22Rv1 (cell line): Measurements from ENCODE around the gene PRDM15.

Source experiments
- H3K27ac ChIP-seq: fragments of 450-650 bp; 2 replicates; pipeline ENCODE4 v1.5.1; 2017
- CTCF ChIP-seq: fragments of 450-650 bp; IDR thresholded peaks from 2 replicates; pipeline ENCODE4 v1.5.1; 2017; ENCODE audit warnings: mild to moderate bottlenecking
- ZFX ChIP-seq: fragments of 450-650 bp; IDR thresholded peaks from 2 replicates; pipeline ENCODE4 v1.6.1; 2017; ENCODE audit warnings: antibody characterized with exemption, borderline replicate concordance

PRDM15 gene

GRCh38 chr21:41808846-41809245 lies 70.3 kb downstream of the PRDM15 start:
- TF ChIP-seq CTCF (no peak), ZFX (no peak)

DNA sequence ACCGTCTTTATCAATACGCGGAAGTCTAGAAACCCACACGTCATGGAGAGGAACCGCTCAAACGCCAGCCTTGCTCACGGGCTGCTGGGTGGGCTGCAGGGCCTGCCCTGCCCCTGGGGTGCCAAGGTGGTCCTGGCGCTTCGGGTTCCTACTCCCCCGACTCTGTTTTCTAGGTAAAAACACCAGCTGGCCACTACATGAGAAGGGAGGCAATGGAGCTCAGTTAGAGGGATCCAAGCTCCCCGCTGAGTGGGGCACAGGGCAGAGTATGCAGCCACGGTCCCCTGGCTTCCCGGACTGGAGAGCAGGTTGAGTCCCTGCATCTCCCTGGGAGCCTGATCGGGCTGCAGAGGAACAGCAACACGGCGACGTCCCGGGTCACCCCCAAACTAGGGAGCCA lies 71.0 kb downstream of the PRDM15 start:
- no peak for TF ChIP-seq CTCF
- TF ChIP-seq ZFX: no peak
- H3K27ac ChIP-seq: no peak overlapping the region

More at GRCh38 chr21:41808846-41809245, 70.3 kb downstream of the PRDM15 start:
- H3K27ac ChIP-seq: no peak overlapping the region

DNA sequence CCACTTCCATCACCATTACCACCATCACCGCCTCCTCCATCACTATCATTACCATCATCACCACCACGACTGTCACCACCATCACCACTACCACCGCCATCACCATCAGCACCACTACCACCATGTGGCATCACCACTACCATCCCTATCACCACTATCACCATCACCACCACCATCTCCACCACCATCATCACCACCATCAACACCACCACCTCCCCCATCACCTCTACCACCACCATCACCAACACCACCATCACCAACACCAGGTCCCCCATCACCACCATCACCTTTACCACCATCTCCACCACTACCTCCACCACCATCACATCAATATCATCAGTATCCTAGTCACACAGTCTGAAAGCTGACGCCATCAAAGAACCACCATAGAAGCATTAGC lies 72.4 kb downstream of the PRDM15 start:
- TF ChIP-seq ZFX: no peak
- TF ChIP-seq CTCF: no peak
- no peak overlapping the region for H3K27ac ChIP-seq

DNA sequence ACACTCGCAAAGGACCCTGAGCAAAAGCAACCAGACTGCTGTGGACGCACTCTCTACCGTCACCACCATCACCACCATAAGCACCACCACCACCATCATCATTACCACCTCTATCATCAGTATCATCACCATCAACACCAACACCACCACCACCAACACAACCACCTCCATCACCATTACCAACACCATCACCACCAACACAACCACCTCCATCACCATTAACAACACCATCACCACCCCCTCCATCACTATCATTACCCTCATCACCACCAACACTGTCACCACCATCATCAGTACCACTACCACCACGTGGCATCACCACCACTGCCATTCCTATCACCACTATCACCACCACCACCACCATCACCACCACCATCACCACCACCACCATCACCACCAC lies 73.5 kb downstream of the PRDM15 start:
- TF ChIP-seq CTCF (no peak), ZFX (no peak)
- H3K27ac ChIP-seq: no peak overlapping the region

DNA sequence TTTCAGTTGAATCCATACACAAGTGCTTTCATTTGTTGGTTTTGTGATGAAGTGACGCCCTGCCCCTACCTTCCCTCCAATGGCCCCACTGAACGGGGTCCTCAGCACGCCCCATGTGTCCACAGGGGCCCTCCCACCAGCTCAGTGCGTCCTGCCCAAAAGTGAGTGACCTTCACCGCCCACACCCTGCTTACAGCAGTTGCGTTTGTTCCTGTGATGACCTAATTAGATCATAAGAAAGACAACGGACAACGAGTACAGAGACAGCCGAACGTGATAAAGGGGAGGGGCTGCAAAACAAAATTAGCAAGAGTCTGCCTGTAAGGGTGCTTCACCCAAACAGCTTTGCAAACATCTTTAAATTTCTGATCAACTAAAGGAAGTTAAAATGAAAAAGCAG lies 74.1 kb downstream of the PRDM15 start:
- no peak overlapping the region for H3K27ac ChIP-seq
- TF ChIP-seq CTCF (no peak), ZFX (no peak)

DNA sequence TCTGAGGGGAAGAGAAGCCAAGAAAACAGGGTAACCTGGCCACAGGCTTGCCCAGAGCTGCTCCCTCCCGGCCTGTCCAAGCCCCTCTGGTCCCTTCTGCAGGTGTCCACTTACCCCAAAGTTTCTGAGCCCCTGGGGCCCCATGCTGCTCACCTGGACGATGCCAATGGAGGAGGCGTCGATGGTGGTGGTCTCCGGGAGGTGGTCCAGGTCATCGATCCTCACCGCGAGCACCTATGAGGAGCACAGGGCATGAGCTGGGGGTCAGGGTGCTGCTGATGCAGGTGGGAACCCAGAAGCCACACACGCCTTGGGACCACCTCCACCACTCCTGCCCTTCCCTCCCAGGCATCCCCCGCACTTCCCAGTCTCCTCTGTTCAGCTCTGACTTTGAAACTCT lies 74.8 kb downstream of the PRDM15 start:
- TF ChIP-seq ZFX (no peak), CTCF (no peak)
- H3K27ac ChIP-seq: no peak overlapping the region

DNA sequence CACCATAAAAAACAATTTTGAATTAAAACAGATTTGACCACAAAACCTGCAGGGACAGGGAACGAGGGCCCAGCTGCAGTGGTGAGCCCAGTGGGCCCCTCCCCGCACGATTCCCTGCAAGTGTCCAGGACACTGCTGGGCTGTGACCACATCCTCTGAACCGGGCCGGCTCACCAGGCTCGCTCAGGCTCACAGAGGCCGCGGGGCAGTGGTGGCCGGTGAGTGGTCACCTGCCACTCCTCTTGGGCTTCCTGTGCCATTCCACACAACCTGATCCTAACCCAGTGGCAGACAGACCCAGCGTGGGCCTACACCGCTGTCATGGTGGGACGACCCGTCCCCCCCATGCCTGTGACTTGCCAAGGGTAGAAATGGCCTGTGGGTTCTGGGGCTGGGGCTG lies 75.8 kb downstream of the PRDM15 start:
- H3K27ac ChIP-seq: no peak overlapping the region
- no peak for TF ChIP-seq CTCF
- TF ChIP-seq ZFX: no peak
